Subcutaneous adipose tissue (tissue), 4 donors: ENCODE data around the gene ZNF200. TPM values are rescaled to one million over a fixed set of nuclear protein-coding genes. Genes with fewer than 3 reads are reported as not detected.

ENCODE experiments used
- CTCF ChIP-seq: fragments of 450-650 bp; IDR thresholded peaks from one replicate; pipeline ENCODE4 v1.5.1; 2016; ENCODE audit warnings: low read depth, mild to moderate bottlenecking, control low read depth, antibody characterized with exemption, moderate library complexity
- total RNA-seq, 4 donors: library from RNA; depleted of rRNA; stranded (reverse); fragments of >200 nt; gene quantifications; one replicate each; pipeline ENCODE4 v1.1.0, GENCODE V29; 2016

Gene ZNF200
- total RNA-seq, result 1 to 10 TPM; 4.4 to 7.8 (median 5.9) TPM

DNA sequence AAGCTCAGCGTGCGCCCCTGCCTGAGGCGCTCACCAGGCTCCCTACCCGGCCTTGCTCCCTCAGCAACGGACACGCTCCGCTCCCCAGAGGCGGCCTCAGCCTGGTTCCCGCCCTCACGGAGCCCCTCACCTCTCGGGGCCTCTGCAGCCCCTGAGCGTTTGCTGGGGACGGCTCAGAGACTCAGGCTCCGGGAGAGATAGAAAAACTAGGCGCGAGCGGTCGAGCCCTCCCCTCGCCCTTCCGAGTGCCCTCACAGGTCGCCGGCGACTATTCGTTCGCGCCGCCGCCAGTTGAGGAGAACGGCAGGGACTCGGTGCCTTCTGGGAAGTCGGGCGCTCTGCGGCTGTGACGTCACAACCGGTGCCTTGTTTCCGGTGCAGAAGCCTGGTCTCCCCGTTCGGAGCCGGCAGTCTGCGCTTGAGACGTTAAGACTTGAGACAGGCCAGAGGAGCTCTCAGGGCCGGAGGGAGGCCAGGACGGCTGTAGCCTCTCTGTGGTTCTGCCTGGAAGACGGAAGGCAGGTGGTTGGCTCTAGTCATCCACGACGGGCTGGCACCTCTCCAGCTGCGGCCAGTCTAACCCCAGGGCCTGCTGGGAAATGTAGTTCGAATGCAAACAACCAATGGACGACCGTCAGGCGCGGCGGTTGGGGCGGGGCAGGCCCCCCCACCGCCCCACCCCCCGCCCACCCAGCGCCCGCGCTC is at the start of gene ZNF200:
ZNF200 (minus strand) TSS at position 302 of the 705 bp plus-strand sequence. CDS start 1,403 bp downstream, outside the sequence.
- no peak for TF ChIP-seq CTCF

- no peak for TF ChIP-seq CTCF
These were observed 48.8 kb upstream of the ZNF200 start for GRCh38 chr16:3283543-3284447.

DNA sequence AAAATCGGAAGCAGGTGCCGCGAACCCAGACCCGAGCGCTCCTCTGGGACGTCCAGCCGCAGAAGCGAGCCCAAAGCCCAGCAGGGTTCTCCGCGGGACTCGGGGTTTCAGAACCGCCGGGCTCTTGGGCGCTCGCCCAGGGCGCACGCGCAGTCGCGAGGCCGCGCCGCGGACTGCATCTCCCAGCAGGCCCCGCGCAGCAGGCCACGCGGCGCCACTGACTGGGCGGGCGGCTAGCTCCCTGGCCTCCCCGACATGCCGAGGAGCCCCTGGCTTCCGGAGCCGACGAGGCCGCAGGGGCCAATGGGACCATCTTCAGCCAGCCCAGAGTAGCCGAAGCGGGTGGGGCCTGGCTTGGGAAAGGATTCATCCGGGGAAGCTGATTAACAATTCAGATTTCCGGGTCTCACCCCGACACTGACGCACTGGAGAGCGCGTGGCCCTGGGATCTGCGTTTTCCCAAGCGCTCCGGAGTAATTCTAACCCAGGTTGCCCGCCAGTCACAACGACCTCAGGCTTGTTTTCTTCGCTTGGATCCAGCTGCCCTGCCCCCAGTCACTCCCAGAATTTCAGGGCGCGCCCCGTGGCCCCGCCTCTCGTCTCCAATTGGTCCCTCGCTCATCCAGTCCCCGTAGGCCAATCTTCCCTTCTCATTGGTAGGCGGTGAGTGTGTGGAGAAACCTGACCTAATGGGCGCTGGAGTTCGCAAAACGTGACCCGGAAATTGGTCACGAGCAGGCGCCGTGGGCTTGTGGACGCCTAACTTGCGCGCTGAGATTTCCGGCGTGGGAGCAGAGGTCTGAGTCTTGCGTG is 48.0 kb upstream of the ZNF200 start, which contains the start of gene ZNF263:
ZNF263 (plus strand) TSS at position 762 of the 813 bp plus-strand sequence. CDS start 328 bp downstream, outside the sequence.
- no peak for TF ChIP-seq CTCF

- TF ChIP-seq CTCF, result no peak
These were observed 47.3 kb upstream of the ZNF200 start for GRCh38 chr16:3282103-3282729.

GRCh38 chr16:3281222-3281820 is 46.4 kb upstream of the ZNF200 start:
- TF ChIP-seq CTCF, result no peak

GRCh38 chr16:3276679-3277078 is 41.7 kb upstream of the ZNF200 start:
- TF ChIP-seq CTCF, result no peak
